ENCODE results near the gene PFDN1. TPM values are rescaled to one million over a fixed set of nuclear protein-coding genes. Genes with fewer than 3 reads are reported as not detected.

PFDN1 gene
- total RNA-seq, 6 experiments from 2014 or later = 75.0 to 95.8 (median 89.0) TPM

- DNase-seq = peak; percentile 86
- peak overlapping the region; percentile 85 for H3K27ac Mint-ChIP-seq
- peaks cover 45% of the 10 kb centered on the region for H3K4me1 Mint-ChIP-seq (ENCODE audit: low read depth)
- H3K36me3 Mint-ChIP-seq (ENCODE audit: low read depth) = peaks cover 4% of the 10 kb centered on the region; the same call in 1 of the 2 replicates
- no peaks in the 10 kb centered on the region for H3K9me3 Mint-ChIP-seq
- TF ChIP-seq CTCF (IDR thresholded peaks at IDR 0.05) = no peak
- peak overlapping the region; percentile 58 for H3K4me3 Mint-ChIP-seq
- H3K27me3 Mint-ChIP-seq (ENCODE audit: insufficient read depth) = peaks cover 1% of the 10 kb centered on the region; the same call in 1 of the 2 replicates
These were observed 81.1 kb downstream of the PFDN1 start for GRCh38 chr5:140221697-140222223.

GRCh38 chr5:140220698-140221064, 82.2 kb downstream of the PFDN1 start:
- DNase-seq = no peak
- Mint-ChIP-seq H3K27ac (peak overlapping the region; percentile 85), H3K4me3 (peak overlapping the region; percentile 58; the same call in 1 of the 2 replicates), H3K9me3 (no peaks in the 10 kb centered on the region), H3K4me1 (ENCODE audit: low read depth) (peaks cover 47% of the 10 kb centered on the region), H3K36me3 (ENCODE audit: low read depth) (peaks cover 4% of the 10 kb centered on the region; the same call in 1 of the 2 replicates), H3K27me3 (ENCODE audit: insufficient read depth) (no peaks in the 10 kb centered on the region)
- TF ChIP-seq CTCF (IDR thresholded peaks at IDR 0.05) = no peak

GRCh38 chr5:140220032-140220697, 82.7 kb downstream of the PFDN1 start:
- no peak for TF ChIP-seq CTCF (IDR thresholded peaks at IDR 0.05)
- H3K4me1 Mint-ChIP-seq (ENCODE audit: low read depth) = peaks cover 52% of the 10 kb centered on the region
- peak overlapping the region; percentile 31; the same call in 1 of the 2 replicates for H3K4me3 Mint-ChIP-seq
- H3K9me3 Mint-ChIP-seq = no peaks in the 10 kb centered on the region
- peaks cover 4% of the 10 kb centered on the region; the same call in 1 of the 2 replicates for H3K36me3 Mint-ChIP-seq (ENCODE audit: low read depth)
- peak overlapping the region; percentile 85 for H3K27ac Mint-ChIP-seq
- peak; percentile 41 for DNase-seq
- H3K27me3 Mint-ChIP-seq (ENCODE audit: insufficient read depth) = no peaks in the 10 kb centered on the region

GRCh38 chr5:140219068-140219991, 83.6 kb downstream of the PFDN1 start:
- Mint-ChIP-seq H3K9me3 (no peaks in the 10 kb centered on the region), H3K27me3 (ENCODE audit: insufficient read depth) (no peaks in the 10 kb centered on the region), H3K36me3 (ENCODE audit: low read depth) (peaks cover 4% of the 10 kb centered on the region; the same call in 1 of the 2 replicates), H3K4me3 (no peak overlapping the region), H3K4me1 (ENCODE audit: low read depth) (peaks cover 56% of the 10 kb centered on the region), H3K27ac (peak overlapping the region; percentile 85)
- no peak for DNase-seq
- TF ChIP-seq CTCF (IDR thresholded peaks at IDR 0.05) = no peak

- no peaks in the 10 kb centered on the region for H3K9me3 Mint-ChIP-seq
- no peaks in the 10 kb centered on the region for H3K27me3 Mint-ChIP-seq (ENCODE audit: insufficient read depth)
- peaks cover 4% of the 10 kb centered on the region; the same call in 1 of the 2 replicates for H3K36me3 Mint-ChIP-seq (ENCODE audit: low read depth)
- no peak overlapping the region for H3K27ac Mint-ChIP-seq
- peaks cover 42% of the 10 kb centered on the region for H3K4me1 Mint-ChIP-seq (ENCODE audit: low read depth)
- TF ChIP-seq CTCF (IDR thresholded peaks at IDR 0.05) = no peak
- H3K4me3 Mint-ChIP-seq = no peak overlapping the region
- DNase-seq = no peak
These were observed 85.4 kb downstream of the PFDN1 start for GRCh38 chr5:140217299-140218026.
